ENCODE results near the gene ATRNL1.
"Not testable (repeated sequence)": the region's sequence is repeated elsewhere in the genome, so short reads cannot be mapped to it uniquely, and the experiment has no call there.

Gene ATRNL1

GRCh38 chr10:115624448-115624847 is 531.3 kb downstream of the ATRNL1 start:
- DNase-seq (ENCODE audit: low spot score) = no peak

GRCh38 chr10:115628616-115629015 is 535.5 kb downstream of the ATRNL1 start:
- DNase-seq (ENCODE audit: low spot score) = no peak

- DNase-seq (ENCODE audit: low spot score) = no peak
These were observed 545.1 kb downstream of the ATRNL1 start for GRCh38 chr10:115638246-115638645.

GRCh38 chr10:115649217-115649616 is 556.1 kb downstream of the ATRNL1 start:
- no peak for DNase-seq (ENCODE audit: low spot score)

GRCh38 chr10:115653473-115653872 is 560.3 kb downstream of the ATRNL1 start:
- no peak for DNase-seq (ENCODE audit: low spot score)

DNA sequence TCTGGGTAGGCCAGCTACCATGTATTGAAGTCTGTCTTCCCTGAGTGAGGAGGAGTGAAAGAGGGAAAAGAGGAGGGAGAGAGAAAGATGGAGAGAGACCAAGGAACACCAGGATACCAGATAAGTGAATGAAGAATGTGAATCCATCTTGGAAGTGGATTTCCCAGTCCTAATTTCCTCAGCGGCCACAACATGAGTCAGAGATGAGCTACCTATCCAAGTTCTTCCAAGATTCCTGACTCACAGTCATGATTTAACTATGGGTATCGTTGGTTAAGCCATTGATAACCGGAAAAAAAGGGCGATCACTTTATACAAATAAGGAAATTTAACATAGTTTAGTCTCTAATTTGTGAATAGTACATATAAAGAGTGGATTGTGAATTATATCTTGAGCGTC is 561.8 kb downstream of the ATRNL1 start:
- no peak for DNase-seq (ENCODE audit: low spot score)

- DNase-seq (ENCODE audit: low spot score) = no peak
These were observed 564.1 kb downstream of the ATRNL1 start for GRCh38 chr10:115657161-115657860.

DNA sequence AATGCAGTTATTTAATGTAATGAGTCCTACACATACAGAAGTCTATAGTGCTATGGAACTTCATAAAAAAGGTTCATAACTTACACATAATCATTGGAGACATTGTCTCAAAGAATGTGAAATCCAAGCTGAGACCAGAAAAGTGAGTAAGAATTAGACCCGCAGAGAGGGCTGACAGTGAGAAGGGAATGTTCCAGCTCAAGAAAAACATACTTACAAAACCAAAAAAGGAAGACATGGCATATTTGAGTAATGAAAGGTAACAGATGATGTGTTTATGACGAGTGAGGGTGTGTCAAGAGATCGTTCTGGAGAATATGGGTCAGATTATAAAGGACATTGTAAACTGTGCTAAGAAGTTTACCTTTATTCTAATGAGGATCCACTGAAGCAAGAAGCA is 566.5 kb downstream of the ATRNL1 start:
- no peak for DNase-seq (ENCODE audit: low spot score)

GRCh38 chr10:115660391-115660790 is 567.2 kb downstream of the ATRNL1 start:
- DNase-seq (ENCODE audit: low spot score) = no peak

GRCh38 chr10:115662422-115662821 is 569.3 kb downstream of the ATRNL1 start:
- no peak for DNase-seq (ENCODE audit: low spot score)

GRCh38 chr10:115665549-115665948 is 572.4 kb downstream of the ATRNL1 start:
- no peak for DNase-seq (ENCODE audit: low spot score)

GRCh38 chr10:115674496-115674895 is 581.3 kb downstream of the ATRNL1 start:
- DNase-seq (ENCODE audit: low spot score) = no peak

- no peak for DNase-seq (ENCODE audit: low spot score)
These were observed 603.6 kb downstream of the ATRNL1 start for GRCh38 chr10:115696747-115697146.

DNA sequence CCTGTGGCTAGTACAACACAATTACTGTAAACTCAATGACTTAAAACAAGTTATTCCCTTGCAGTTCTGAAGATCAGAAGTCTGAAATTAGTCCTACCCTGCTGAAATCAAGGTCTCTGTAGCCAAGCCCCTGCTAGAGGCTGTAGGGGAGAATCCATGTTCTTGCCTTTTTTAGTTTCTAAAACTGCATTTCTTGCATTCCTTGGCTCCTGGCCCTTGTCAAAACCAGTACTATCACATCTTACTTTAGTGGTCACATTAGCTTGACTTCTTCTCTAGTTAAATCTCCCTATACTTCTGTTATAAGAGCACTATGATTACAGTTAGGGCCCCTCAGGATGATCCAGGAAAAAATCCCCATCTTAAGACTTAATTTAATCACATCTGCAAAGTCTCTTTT is 612.9 kb downstream of the ATRNL1 start:
- no peak for DNase-seq (ENCODE audit: low spot score)

- peak; percentile 4 for DNase-seq (ENCODE audit: low spot score)
These were observed 613.4 kb downstream of the ATRNL1 start for GRCh38 chr10:115706488-115707076.

GRCh38 chr10:115710136-115710535 is 617.0 kb downstream of the ATRNL1 start:
- no peak for DNase-seq (ENCODE audit: low spot score)

DNA sequence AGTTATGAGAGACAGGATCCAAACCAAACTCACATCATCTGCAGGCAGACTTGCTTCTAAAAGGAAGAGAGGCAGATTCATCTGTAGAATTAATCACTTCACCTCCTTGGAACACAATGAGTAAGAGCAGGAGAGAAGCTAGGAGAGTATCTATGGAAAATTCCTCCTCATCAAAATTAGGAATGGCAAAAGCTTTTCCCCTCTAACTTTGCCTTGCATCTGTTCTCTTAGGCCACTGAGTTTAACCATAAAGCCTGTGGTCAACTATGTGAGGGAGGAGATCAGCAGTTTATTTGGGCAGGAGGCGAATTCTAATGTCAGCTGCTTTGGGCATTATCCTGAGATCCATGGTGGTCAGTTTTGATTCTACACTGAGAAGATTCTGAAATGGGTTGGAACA is 618.1 kb downstream of the ATRNL1 start:
- DNase-seq (ENCODE audit: low spot score) = no peak

DNA sequence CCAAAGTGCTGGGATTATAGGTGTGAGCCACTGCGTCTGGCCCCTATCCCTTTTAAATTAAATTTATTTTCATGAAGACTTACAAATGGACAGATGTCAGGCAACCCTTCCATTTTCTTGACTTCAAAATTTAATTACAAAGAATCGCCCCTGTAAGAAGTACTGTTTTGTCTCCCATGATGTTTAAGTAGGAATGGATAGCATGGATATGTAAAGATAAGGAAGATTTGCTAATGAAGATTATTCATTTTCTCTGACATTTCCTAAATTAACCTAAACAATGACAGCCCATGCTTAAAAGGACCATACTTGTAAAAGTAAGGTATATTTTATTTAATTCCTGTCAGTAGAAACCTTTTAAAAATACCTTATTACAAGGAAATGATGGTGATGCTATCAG is 627.0 kb downstream of the ATRNL1 start:
- DNase-seq (ENCODE audit: low spot score) = no peak

- no peak for DNase-seq (ENCODE audit: low spot score)
These were observed 634.0 kb downstream of the ATRNL1 start for GRCh38 chr10:115727129-115727528.

GRCh38 chr10:115744089-115744488 is 650.9 kb downstream of the ATRNL1 start:
- no peak for DNase-seq (ENCODE audit: low spot score)

DNA sequence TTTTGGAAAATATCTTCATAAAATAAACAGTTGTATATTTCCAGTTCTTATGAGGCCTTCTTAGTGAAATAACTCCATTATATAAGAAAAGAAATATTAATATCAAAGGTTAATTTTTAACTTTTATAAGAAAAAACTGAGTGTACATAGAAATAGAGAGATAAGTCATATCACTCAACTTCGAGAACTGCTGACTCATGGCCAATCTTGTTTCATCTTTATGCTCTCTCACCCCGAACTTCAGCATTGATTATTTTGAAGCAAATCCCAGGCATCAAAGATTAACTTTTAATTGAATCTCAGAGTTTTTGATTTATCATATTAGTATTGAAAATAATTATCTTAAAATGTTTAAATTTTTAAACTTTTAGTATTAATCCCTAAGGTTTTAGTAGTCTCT is 652.8 kb downstream of the ATRNL1 start:
- DNase-seq (ENCODE audit: low spot score) = no peak

- DNase-seq (ENCODE audit: low spot score) = no peak
These were observed 654.6 kb downstream of the ATRNL1 start for GRCh38 chr10:115747811-115748210.

GRCh38 chr10:115758488-115758887 is 665.3 kb downstream of the ATRNL1 start:
- not testable (repeated sequence) for DNase-seq (ENCODE audit: low spot score)

GRCh38 chr10:115760131-115760530 is 667.0 kb downstream of the ATRNL1 start:
- DNase-seq (ENCODE audit: low spot score) = no peak
